Uterus (tissue), 2 donors: Measurements from ENCODE around the gene NMNAT2.

ENCODE experiments used
- CTCF ChIP-seq, 4 experiments: fragments of 200-600 bp in 2 of 4; fragments of 450-650 bp in 2 of 4; sonication (generic) in 2 of 4; IDR thresholded peaks; one replicate each; pipeline ENCODE4 v1.5.1; 2016 to 2019; ENCODE audit warnings: antibody characterized with exemption in 4 of 4, mild to moderate bottlenecking in 2 of 4, moderate library complexity in 1 of 4
- POLR2A ChIP-seq, 2 donors: fragments of 450-650 bp; IDR thresholded peaks; one replicate each; pipeline ENCODE4 v1.6.1; 2016; ENCODE audit warnings: antibody characterized with exemption in 2 of 2, mild to moderate bottlenecking in 1 of 2, moderate library complexity in 1 of 2

GRCh38 chr1:183290628-183291027 is 127.6 kb downstream of the NMNAT2 start:
- TF ChIP-seq CTCF (IDR thresholded peaks at IDR 0.05): no peak
- TF ChIP-seq POLR2A (IDR thresholded peaks at IDR 0.05): no peak
